ENCODE measurements around the gene DPP6. TPM values are rescaled to one million over a fixed set of nuclear protein-coding genes. Genes with fewer than 3 reads are reported as not detected.

DPP6 gene
- total RNA-seq, 1 donor from 2014 or later = 0.39 TPM

DNA sequence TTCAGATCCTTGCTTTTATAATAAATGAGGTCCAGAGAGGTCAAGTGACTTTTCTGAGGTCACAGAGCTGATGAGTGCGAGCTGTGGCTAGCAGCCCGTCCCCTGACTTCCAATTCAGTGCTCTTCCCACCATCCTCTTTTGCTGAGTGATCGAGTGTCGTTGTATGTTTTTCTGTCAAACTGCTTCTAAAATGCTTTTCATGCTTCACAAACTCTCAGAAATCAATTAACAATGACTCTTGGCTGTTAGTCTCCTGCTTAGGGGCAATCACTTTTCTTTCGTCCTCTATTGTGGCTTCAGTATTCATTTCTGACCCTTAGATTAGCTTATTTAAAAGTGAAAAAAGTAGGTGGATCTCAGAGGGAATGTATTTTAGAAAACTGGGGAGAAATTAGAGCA, 423.7 kb downstream of the DPP6 start:
- Mint-ChIP-seq H3K4me3 (no peak overlapping the region), H3K9me3 (no peaks in the 10 kb centered on the region), H3K27me3 (ENCODE audit: insufficient read depth, low read depth) (no peaks in the 10 kb centered on the region), H3K36me3 (no peaks in the 10 kb centered on the region), H3K4me1 (peaks cover 19% of the 10 kb centered on the region), H3K27ac (peak overlapping the region; percentile 18)
- no peak for DNase-seq (ENCODE audit: low spot score)
- Histone ChIP-seq H3K9ac (no peak overlapping the region), H3K27me3 (no peaks in the 10 kb centered on the region), H3K4me2 (no peak overlapping the region), H3K79me2 (ENCODE audit: low read depth) (no peaks in the 10 kb centered on the region), H2AFZ (replicated peaks) (no peak overlapping the region), H3K4me3 (no peak overlapping the region), H3K4me1 (peaks cover 11% of the 10 kb centered on the region), H3K36me3 (no peaks in the 10 kb centered on the region), H3F3A (ENCODE audit: low read depth) (no peaks in the 10 kb centered on the region), H4K20me1 (ENCODE audit: low read depth) (no peaks in the 10 kb centered on the region), H3K9me3 (ENCODE audit: low read depth) (no peaks in the 10 kb centered on the region), H3K27ac (no peak overlapping the region)
- TF ChIP-seq EZH2phosphoT487 (IDR thresholded peaks at IDR 0.05) (no peak), EZH2 (IDR thresholded peaks at IDR 0.05) (no peak)
- TF ChIP-seq, protein P1, sequence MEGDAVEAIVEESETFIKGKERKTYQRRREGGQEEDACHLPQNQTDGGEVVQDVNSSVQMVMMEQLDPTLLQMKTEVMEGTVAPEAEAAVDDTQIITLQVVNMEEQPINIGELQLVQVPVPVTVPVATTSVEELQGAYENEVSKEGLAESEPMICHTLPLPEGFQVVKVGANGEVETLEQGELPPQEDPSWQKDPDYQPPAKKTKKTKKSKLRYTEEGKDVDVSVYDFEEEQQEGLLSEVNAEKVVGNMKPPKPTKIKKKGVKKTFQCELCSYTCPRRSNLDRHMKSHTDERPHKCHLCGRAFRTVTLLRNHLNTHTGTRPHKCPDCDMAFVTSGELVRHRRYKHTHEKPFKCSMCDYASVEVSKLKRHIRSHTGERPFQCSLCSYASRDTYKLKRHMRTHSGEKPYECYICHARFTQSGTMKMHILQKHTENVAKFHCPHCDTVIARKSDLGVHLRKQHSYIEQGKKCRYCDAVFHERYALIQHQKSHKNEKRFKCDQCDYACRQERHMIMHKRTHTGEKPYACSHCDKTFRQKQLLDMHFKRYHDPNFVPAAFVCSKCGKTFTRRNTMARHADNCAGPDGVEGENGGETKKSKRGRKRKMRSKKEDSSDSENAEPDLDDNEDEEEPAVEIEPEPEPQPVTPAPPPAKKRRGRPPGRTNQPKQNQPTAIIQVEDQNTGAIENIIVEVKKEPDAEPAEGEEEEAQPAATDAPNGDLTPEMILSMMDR (IDR thresholded peaks at IDR 0.05) = no peak

DNA sequence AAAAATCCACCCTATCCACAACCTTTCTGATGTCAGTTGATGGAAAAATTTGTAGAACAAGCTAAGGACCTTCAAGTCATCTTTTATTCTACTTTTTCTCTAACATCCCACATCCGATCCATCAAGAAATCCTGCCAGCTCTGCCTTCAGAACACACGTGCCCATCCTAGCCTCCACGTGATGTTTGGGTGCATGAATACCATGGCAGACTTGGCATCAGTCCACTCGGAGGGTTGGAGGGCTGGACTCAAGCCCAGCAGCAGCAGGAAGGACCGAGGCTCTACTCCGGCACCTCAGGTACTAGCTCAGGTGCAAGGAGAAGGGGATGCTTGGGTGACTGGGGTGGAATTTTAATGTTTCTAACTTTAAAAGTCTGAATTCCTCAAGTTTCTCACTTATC, 428.6 kb downstream of the DPP6 start:
- no peak for DNase-seq (ENCODE audit: low spot score)
- no peaks in the 10 kb centered on the region for H3K79me2 ChIP-seq (ENCODE audit: low read depth)
- Mint-ChIP-seq H3K4me1 (peaks cover 14% of the 10 kb centered on the region), H3K9me3 (no peaks in the 10 kb centered on the region), H3K36me3 (no peaks in the 10 kb centered on the region), H3K27me3 (ENCODE audit: insufficient read depth, low read depth) (peaks cover 3% of the 10 kb centered on the region), H3K27ac (no peak overlapping the region), H3K4me3 (no peak overlapping the region)
- H3K4me2 ChIP-seq = no peak overlapping the region
- H3K27me3 ChIP-seq = no peaks in the 10 kb centered on the region
- H3F3A ChIP-seq (ENCODE audit: low read depth) = no peaks in the 10 kb centered on the region
- peaks cover 4% of the 10 kb centered on the region for H3K4me1 ChIP-seq
- no peaks in the 10 kb centered on the region for H3K36me3 ChIP-seq
- H3K9me3 ChIP-seq (ENCODE audit: low read depth) = no peaks in the 10 kb centered on the region
- H2AFZ ChIP-seq (replicated peaks) = no peak overlapping the region
- no peak overlapping the region for H3K27ac ChIP-seq
- no peak overlapping the region for H3K9ac ChIP-seq
- no peaks in the 10 kb centered on the region for H4K20me1 ChIP-seq (ENCODE audit: low read depth)
- TF ChIP-seq EZH2 (IDR thresholded peaks at IDR 0.05) (no peak), EZH2phosphoT487 (IDR thresholded peaks at IDR 0.05) (no peak)
- TF ChIP-seq, protein P1 (IDR thresholded peaks at IDR 0.05) = no peak
- H3K4me3 ChIP-seq = no peak overlapping the region

DNA sequence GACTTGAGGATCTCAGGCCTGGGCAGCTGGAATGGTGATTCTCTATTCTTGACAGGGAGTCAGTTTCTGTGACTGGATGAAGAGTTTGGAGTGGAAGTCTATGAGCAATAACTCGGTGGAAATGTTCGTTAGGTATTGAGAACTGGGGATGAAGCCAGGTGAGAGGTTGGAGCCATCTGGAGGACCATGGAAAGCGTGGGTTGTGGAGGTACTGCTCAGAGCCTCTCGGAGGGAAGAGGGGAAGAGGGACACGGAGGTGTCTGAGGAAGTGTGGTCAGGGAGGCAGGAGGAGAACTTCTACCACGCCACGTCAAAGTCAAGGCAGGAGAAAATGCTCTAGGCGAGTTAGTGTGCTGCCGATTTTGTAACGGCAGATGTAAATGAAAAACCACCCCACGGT, 430.7 kb downstream of the DPP6 start:
- no peak for DNase-seq (ENCODE audit: low spot score)
- H3K27me3 ChIP-seq = no peaks in the 10 kb centered on the region
- TF ChIP-seq EZH2 (IDR thresholded peaks at IDR 0.05) = no peak
- TF ChIP-seq, protein P1 (IDR thresholded peaks at IDR 0.05) = no peak
- TF ChIP-seq EZH2phosphoT487 (IDR thresholded peaks at IDR 0.05) = no peak
- no peaks in the 10 kb centered on the region for H3K9me3 Mint-ChIP-seq
- H3K4me2 ChIP-seq = no peak overlapping the region
- no peaks in the 10 kb centered on the region for H3K79me2 ChIP-seq (ENCODE audit: low read depth)
- H3K36me3 Mint-ChIP-seq = no peaks in the 10 kb centered on the region
- no peaks in the 10 kb centered on the region for H3K36me3 ChIP-seq
- peaks cover 7% of the 10 kb centered on the region for H3K4me1 Mint-ChIP-seq
- H4K20me1 ChIP-seq (ENCODE audit: low read depth) = no peaks in the 10 kb centered on the region
- H3K27ac ChIP-seq = no peak overlapping the region
- no peak overlapping the region for H3K4me3 Mint-ChIP-seq
- no peaks in the 10 kb centered on the region for H3F3A ChIP-seq (ENCODE audit: low read depth)
- peaks cover 5% of the 10 kb centered on the region for H3K27me3 Mint-ChIP-seq (ENCODE audit: insufficient read depth, low read depth)
- peaks cover 4% of the 10 kb centered on the region for H3K4me1 ChIP-seq
- H3K4me3 ChIP-seq = no peak overlapping the region
- no peaks in the 10 kb centered on the region for H3K9me3 ChIP-seq (ENCODE audit: low read depth)
- no peak overlapping the region for H3K27ac Mint-ChIP-seq
- H2AFZ ChIP-seq (replicated peaks) = no peak overlapping the region
- H3K9ac ChIP-seq = no peak overlapping the region

All from neural progenitor cell (in vitro differentiated cells).